ENCODE data around the gene CA11.

CA11 gene

GRCh38 chr19:48623556-48624066, 22.4 kb downstream of the CA11 start:
- TF ChIP-seq CTCF (IDR thresholded peaks at IDR 0.05; ENCODE audit: low read depth, low read length), result no peak
- no peak for DNase-seq (ENCODE audit: low read depth in 2 of 2)
- peak overlapping the region; percentile 9 to 41 for H3K4me3 ChIP-seq (replicated peaks in 1 of 2; ENCODE audit: low read depth in 2 of 2, low read length in 2 of 2)

DNA sequence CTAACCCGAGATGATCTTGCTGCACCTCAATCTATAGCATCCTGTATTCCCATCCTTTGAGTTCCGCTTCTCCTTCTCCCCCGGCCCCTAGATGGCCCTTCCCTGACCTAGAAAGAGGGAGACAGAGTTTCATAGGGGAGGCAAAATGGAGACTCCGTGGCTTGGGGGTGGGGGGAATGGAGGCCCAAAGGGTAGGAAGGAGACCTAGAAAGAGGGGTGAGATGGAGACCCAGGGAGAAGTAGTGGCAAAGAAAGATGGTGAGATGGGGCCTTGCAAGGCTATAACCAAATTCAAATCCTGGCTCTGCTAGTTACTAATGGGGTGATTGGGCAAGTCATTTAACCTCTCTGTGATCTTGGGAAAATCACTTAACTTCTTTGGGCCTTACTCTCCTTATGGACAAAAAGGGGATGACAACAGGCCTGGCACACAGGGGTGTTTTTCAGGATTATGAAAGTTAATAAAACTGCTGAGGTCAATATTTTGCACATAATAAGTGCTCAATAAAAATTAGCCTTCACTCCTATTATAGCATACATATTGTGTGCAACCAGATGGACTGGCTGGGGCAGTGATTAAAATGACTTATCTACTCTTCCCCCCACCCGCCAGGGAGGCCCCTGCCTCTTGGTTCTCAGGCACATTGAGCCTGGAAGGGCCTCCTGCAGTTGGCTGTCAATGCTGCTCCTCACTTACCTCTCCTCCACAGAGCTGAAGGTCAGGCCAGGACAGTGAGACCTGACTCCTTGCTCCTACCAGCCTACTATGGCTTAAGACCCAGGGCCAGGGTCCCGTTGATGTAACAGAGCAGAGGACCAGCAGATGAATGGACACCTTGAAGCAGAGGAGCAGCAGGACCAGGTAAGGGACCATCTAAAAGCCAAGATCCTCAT, 26.0 kb downstream of the CA11 start:
- peak in 1 of 2 donors; percentile 52 for DNase-seq (ENCODE audit: low read depth in 2 of 2)
- peak overlapping the region; percentile 53 to 66 for H3K4me3 ChIP-seq (replicated peaks in 1 of 2; ENCODE audit: low read depth in 2 of 2, low read length in 2 of 2)

DNA sequence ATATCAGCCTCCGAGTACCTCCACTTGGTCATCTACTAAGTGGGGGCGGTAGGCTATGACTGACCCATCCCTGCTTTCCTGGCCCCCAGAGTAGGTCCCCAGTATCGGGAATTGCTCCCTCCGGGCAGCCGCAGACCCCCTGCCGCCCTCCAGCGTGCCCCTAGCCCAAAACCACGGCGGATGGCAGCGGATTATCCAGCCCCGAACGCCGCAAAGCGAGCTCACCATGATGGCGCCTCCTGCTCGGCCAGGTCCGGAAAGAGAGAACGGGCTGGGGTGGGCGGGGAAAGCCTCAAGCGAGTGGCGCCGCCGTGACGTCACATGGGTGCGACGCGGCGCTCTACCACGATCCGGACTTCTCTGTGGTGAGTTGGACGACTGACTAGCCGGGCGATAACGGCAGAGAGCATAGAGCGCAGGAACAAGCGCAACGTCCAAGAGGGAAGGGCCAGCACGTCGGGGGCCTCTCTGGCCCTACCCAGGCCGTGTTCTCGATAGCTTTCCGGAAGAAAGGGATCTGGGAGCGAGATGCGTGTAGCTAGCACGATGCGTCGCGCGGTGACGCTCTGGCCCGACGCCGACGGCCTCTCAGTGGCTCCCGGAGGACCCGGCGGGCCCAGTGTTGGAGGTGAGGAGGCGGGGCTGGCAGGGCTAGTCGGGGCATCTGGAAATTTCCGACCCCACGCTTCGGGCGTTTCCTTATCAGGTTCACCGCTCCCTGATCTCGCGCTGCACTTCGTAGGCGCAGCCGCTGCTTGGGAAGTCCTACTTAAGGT, 26.9 kb downstream of the CA11 start, which contains the start of the genes RPL18 and SPHK2:
TSS of gene RPL18 (minus strand) at position 263 of the 776 bp plus-strand sequence. CDS start at position 228, 35 bp downstream.
TSS of gene SPHK2 (plus strand) at position 591 of the 776 bp plus-strand sequence. CDS start 1,009 bp downstream, outside the sequence.
- TF ChIP-seq CTCF (IDR thresholded peaks at IDR 0.05; ENCODE audit: low read depth, low read length), result no peak
- peak within 1 kb of the TSS; percentile 66 to 69 for H3K4me3 ChIP-seq (replicated peaks in 1 of 2; ENCODE audit: low read depth in 2 of 2, low read length in 2 of 2)
- DNase-seq (ENCODE audit: low read depth in 2 of 2), result peak; percentile 100

More for the DNA sequence above, 26.0 kb downstream of the CA11 start:
- no peak for TF ChIP-seq CTCF (IDR thresholded peaks at IDR 0.05; ENCODE audit: low read depth, low read length)

GRCh38 chr19:48618278-48618915, 27.6 kb downstream of the CA11 start:
- H3K4me3 ChIP-seq (replicated peaks in 1 of 2; ENCODE audit: low read depth in 2 of 2, low read length in 2 of 2), result peak overlapping the region; percentile 66 to 69
- TF ChIP-seq CTCF (IDR thresholded peaks at IDR 0.05; ENCODE audit: low read depth, low read length), result no peak
- no peak for DNase-seq (ENCODE audit: low read depth in 2 of 2)

GRCh38 chr19:48617146-48617937, 28.6 kb downstream of the CA11 start:
- DNase-seq (ENCODE audit: low read depth in 2 of 2), result peak in 1 of 2 donors; percentile 68
- TF ChIP-seq CTCF (IDR thresholded peaks at IDR 0.05; ENCODE audit: low read depth, low read length), result no peak
- H3K4me3 ChIP-seq (replicated peaks in 1 of 2; ENCODE audit: low read depth in 2 of 2, low read length in 2 of 2), result peak overlapping the region; percentile 66 to 69
